Hepatocyte (in vitro differentiated cells): ENCODE results near the gene SFMBT2. TPM values are rescaled to one million over a fixed set of nuclear protein-coding genes. Genes with fewer than 3 reads are reported as not detected.

Source experiments
- DNase-seq: peaks from one replicate; pipeline ENCODE4 v3.0.0-alpha.2; 2016; ENCODE audit warnings: low spot score
- H2AFZ ChIP-seq: fragments of 200-600 bp; sonication (generic); 2 replicates; pipeline ENCODE4 v1.6.0; 2016; ENCODE audit warnings: antibody characterized with exemption, mild to moderate bottlenecking
- H3K27ac ChIP-seq: fragments of 200-600 bp; sonication (generic); 2 replicates; pipeline ENCODE4 v1.5.1; 2016; ENCODE audit warnings: mild to moderate bottlenecking
- H3K27me3 ChIP-seq: fragments of 200-600 bp; sonication (generic); 2 replicates; pipeline ENCODE4 v1.6.1; 2016
- H3K36me3 ChIP-seq: fragments of 200-600 bp; sonication (generic); replicated peaks from 2 replicates; pipeline ENCODE4 v1.5.1; 2016; ENCODE audit warnings: low read depth; ENCODE audit not compliant: insufficient read depth
- H3K4me1 ChIP-seq: fragments of 200-600 bp; sonication (generic); 2 replicates; pipeline ENCODE4 v1.5.1; 2016; ENCODE audit warnings: mild to moderate bottlenecking, moderate library complexity; ENCODE audit not compliant: insufficient read depth
- H3K4me2 ChIP-seq: fragments of 200-600 bp; sonication (generic); 2 replicates; pipeline ENCODE4 v1.6.0; 2016
- H3K4me3 ChIP-seq: fragments of 200-600 bp; sonication (generic); 2 replicates; pipeline ENCODE4 v1.5.1; 2016; ENCODE audit warnings: mild to moderate bottlenecking
- H3K79me2 ChIP-seq: fragments of 200-600 bp; sonication (generic); 2 replicates; pipeline ENCODE4 v1.6.0; 2017; ENCODE audit warnings: mild to moderate bottlenecking
- H3K9me2 ChIP-seq: fragments of 200-600 bp; sonication (generic); replicated peaks from 2 replicates; pipeline ENCODE4 v1.6.0; 2017; ENCODE audit warnings: mild to moderate bottlenecking; ENCODE audit not compliant: insufficient read depth
- H3K9me3 ChIP-seq: fragments of 200-600 bp; sonication (generic); 2 replicates; pipeline ENCODE4 v1.5.1; 2016; ENCODE audit warnings: low read depth, mild to moderate bottlenecking
- H4K20me1 ChIP-seq: fragments of 200-600 bp; sonication (generic); 2 replicates; pipeline ENCODE4 v1.6.0; 2016; ENCODE audit warnings: mild to moderate bottlenecking; ENCODE audit not compliant: insufficient read depth, poor library complexity, severe bottlenecking
- EZH2 ChIP-seq: fragments of 200-600 bp; sonication (generic); IDR thresholded peaks from 2 replicates; pipeline ENCODE4 v1.6.1; 2016; ENCODE audit warnings: antibody characterized with exemption, mild to moderate bottlenecking, borderline replicate concordance
- EZH2phosphoT487 ChIP-seq: fragments of 200-600 bp; sonication (generic); IDR thresholded peaks from one replicate; pipeline ENCODE4 v1.6.1; 2018; ENCODE audit warnings: antibody characterized with exemption, mild to moderate bottlenecking, low read depth, moderate library complexity; ENCODE audit not compliant: unreplicated experiment, severe bottlenecking
- WGBS: methylation state at CpG from one replicate; pipeline ENCODE4 v1.1.6; 2016; ENCODE audit warnings: low lambda C conversion rate; ENCODE audit errors: missing lambda C conversion rate; 5-methylcytosine and 5-hydroxymethylcytosine counted together
- polyA plus RNA-seq: library from polyadenylated mRNA; unstranded; fragments of >200 nt; fragmentation: Nextera tagmentation; extraction: Ambion mirVana; gene quantifications from 2 replicates; pipeline ENCODE4 v1.2.1, GENCODE V29; 2016
- total RNA-seq: library from RNA; depleted of rRNA; stranded (reverse); fragments of >200 nt; gene quantifications from 2 replicates; pipeline ENCODE4 v1.2.3, GENCODE V29; 2014
- TF ChIP-seq, protein P1 (sequence below): fragments of 200-600 bp; sonication (generic); IDR thresholded peaks from 2 replicates; pipeline ENCODE4 v1.5.1; 2016; ENCODE audit warnings: antibody characterized with exemption, mild to moderate bottlenecking; ENCODE audit not compliant: poor library complexity

SFMBT2 gene
- total and polyA plus RNA-seq, 2 experiments from 2014 or later = 1.1 to 3.8 TPM

DNA sequence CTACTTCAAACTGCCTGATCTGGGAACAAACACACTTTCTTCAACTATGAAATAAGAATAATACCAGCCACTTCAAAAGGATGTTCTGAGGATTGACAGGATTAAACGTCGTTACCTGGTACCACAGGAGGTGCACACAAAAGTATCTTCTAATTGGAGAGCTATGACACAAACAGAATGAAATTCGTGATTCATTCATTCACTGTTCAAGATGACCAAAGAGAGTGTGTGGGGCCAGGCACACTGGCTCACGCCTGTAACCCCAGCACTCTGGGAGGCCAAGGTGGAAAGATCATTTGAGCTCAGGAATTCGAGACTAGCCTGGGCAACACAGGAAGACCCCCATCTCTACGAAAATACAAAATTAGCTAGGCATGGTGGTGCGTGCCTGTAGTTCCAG is 50.9 kb downstream of the SFMBT2 start:
- H3K4me2 ChIP-seq = no peak overlapping the region
- no peaks in the 10 kb centered on the region for H4K20me1 ChIP-seq
- H3K27ac ChIP-seq = no peak overlapping the region
- H3K4me1 ChIP-seq = peaks cover under 1% of the 10 kb centered on the region
- no peaks in the 10 kb centered on the region for H3K36me3 ChIP-seq
- no peaks in the 10 kb centered on the region for H3K27me3 ChIP-seq
- no peaks in the 10 kb centered on the region for H3K79me2 ChIP-seq
- H3K4me3 ChIP-seq = no peak overlapping the region
- H3K9me3 ChIP-seq = no peaks in the 10 kb centered on the region
- no peak for DNase-seq
- TF ChIP-seq EZH2phosphoT487 (no peak), EZH2 (no peak)
- TF ChIP-seq, protein P1, sequence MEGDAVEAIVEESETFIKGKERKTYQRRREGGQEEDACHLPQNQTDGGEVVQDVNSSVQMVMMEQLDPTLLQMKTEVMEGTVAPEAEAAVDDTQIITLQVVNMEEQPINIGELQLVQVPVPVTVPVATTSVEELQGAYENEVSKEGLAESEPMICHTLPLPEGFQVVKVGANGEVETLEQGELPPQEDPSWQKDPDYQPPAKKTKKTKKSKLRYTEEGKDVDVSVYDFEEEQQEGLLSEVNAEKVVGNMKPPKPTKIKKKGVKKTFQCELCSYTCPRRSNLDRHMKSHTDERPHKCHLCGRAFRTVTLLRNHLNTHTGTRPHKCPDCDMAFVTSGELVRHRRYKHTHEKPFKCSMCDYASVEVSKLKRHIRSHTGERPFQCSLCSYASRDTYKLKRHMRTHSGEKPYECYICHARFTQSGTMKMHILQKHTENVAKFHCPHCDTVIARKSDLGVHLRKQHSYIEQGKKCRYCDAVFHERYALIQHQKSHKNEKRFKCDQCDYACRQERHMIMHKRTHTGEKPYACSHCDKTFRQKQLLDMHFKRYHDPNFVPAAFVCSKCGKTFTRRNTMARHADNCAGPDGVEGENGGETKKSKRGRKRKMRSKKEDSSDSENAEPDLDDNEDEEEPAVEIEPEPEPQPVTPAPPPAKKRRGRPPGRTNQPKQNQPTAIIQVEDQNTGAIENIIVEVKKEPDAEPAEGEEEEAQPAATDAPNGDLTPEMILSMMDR = no peak
- 84% methylated on average over 7 of the region's 7 CpGs for WGBS
- no peaks in the 10 kb centered on the region for H3K9me2 ChIP-seq
- H2AFZ ChIP-seq = no peak overlapping the region

- DNase-seq = no peak
- Histone ChIP-seq H3K79me2 (no peaks in the 10 kb centered on the region), H3K9me3 (no peaks in the 10 kb centered on the region), H3K27me3 (no peaks in the 10 kb centered on the region), H2AFZ (no peak overlapping the region), H3K4me2 (no peak overlapping the region), H4K20me1 (no peaks in the 10 kb centered on the region), H3K27ac (no peak overlapping the region), H3K4me1 (no peaks in the 10 kb centered on the region), H3K4me3 (no peak overlapping the region), H3K9me2 (no peaks in the 10 kb centered on the region), H3K36me3 (no peaks in the 10 kb centered on the region)
- no peak for TF ChIP-seq EZH2phosphoT487
- TF ChIP-seq, protein P1 = no peak
- no peak for TF ChIP-seq EZH2
- 84% methylated on average over 7 of the region's 7 CpGs for WGBS
Observed at GRCh38 chr10:7359356-7359755, 51.5 kb downstream of the SFMBT2 start.

DNA sequence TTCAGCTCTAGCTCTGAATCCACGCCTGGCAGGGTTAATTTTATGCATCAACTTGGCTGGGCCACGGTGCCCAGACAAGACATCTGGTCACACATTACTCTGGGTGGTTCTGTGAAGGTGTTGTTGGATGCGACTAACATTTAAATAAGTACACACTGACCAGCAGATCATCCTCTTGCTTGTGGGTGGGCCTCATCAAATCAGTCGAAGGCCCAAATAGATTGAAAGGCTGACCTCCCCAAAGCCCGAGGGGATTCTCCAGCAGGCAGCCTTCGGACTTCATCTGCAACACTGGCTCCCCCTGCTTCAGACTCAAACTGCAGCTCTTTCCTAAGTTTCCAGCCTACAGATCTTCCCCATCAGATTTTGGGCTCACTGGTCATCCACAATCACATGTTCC is 53.6 kb downstream of the SFMBT2 start:
- DNase-seq = no peak

More for the DNA sequence above, 53.6 kb downstream of the SFMBT2 start:
- Histone ChIP-seq H3K27ac (no peak overlapping the region), H3K4me2 (no peak overlapping the region), H3K9me3 (no peaks in the 10 kb centered on the region), H3K79me2 (no peaks in the 10 kb centered on the region), H3K36me3 (no peaks in the 10 kb centered on the region), H3K4me1 (no peaks in the 10 kb centered on the region), H3K27me3 (no peaks in the 10 kb centered on the region), H2AFZ (no peak overlapping the region), H4K20me1 (no peaks in the 10 kb centered on the region), H3K9me2 (no peaks in the 10 kb centered on the region), H3K4me3 (no peak overlapping the region)
- 96% methylated on average over 6 of the region's 6 CpGs for WGBS
- TF ChIP-seq, protein P1 = no peak
- no peak for TF ChIP-seq EZH2
- no peak for TF ChIP-seq EZH2phosphoT487
